Right forelimb (tissue), 1 donor: ENCODE data around the gene YWHAG.
"Not testable (repeated sequence)": the region's sequence is repeated elsewhere in the genome, so short reads cannot be mapped to it uniquely, and the experiment has no call there.

ENCODE experiments used
- DNase-seq: peaks from one replicate; pipeline ENCODE4 v3.0.0-alpha.2; 2018

The YWHAG gene

DNA sequence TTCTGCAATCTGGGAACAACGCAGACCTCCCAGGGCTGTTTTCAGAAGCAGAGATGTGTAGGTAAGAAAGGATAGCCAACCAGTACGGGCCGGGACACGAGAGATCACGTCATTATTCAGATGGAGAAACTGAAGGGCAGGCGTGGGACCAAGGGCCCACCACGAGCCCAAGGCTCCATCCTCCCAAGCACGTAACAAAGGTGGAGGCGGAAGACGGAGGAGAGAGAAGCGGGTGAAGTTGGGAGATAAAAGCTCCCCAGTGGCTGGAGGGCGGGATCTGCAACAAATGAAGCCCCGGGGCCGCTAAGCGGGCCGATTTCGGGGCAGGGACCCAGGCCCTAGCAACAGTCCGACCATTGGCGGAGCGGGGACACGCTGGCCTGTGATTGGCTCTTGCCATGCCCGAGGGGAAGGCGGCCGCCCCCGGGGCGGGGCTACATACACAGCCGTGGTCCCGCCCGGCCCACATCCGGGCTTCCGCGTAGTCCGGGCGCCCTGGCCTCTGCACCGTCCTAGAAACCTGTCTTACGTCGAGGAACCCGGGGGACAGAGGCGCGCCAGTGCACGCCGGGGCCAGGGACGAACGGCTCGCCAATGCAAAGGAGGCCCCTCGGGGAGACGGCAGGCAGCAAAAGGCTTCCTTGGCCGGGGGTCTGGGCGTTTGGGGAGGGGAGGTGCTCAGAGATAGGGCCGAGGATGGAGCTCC, 40.9 kb downstream of the YWHAG start:
- DNase-seq: peak; percentile 98

DNA sequence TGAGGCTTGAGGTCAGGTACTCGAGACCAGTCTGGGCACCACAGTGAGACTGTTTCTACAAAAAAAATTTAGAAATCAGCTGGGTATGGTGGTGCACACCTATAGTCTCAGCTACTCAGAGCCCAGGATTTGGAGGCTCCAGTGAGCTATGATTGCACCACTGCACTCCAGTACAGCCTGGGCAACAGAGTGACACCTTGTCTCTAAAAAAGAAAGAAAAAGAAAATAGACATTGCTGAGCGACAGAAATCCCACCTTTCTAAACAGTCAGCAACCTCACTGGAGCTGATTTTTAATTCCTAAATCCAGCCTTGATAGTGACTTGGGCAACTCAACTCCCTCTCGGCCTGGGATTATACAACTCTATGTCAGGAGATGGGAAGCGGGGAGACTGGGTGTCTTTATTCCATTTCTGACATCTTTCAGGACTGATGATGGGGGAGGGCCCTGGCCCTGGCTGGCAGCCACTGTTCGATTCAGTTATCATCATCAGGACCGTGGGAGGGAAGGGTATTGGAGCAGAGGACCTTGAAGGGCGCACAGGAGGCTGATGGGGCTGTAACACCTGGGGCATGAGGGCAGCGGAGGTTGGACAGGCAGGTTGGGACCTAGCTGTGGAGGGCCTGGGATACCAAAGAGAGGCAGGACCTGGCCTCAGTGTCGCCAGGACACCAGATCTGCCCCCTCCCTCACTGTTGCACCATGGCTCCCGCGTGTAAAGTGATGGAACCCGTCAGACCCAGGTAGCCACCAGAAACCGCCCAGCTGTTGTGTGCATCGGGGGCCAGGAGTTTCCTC, 41.6 kb downstream of the YWHAG start:
- no peak for DNase-seq

DNA sequence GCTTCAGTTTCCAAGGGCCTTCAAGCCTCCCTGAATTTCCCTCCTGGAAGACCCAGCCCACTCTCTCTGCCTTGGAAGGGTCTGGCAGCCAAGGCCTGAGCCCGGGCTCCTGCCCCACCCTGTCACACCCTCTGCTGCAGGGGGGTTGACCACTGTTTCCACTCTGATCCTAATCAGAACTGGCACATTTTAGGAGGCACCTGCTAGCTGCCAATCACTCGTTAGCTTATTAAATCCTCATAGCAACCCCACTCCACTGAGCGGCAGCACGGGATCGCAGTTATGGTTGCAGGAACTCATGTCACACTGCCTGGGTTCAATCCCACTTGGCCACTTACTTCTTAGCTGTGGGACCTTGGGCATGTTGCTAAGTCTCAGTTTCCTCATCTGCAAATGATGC, 43.4 kb downstream of the YWHAG start:
- peak; percentile 63 for DNase-seq

DNA sequence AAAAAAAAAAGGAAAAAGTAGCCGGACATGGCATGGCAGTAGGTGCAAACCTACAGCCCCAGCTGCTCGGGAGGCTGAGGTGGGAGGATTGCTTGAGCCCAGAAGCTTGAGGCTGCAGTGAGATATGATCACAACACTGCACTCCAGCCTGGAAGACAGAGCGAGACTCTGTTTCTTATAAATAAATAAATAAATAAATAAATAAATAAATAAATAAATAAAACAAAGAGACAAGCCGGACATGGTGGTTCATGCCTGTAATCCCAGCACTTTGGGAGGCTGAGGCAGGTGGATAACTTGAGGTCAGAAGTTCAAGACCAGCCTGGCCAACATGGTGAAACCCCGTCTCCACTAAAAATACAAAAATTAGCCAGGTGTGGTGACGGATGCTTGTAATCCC, 44.1 kb downstream of the YWHAG start:
- DNase-seq: not testable (repeated sequence)

DNA sequence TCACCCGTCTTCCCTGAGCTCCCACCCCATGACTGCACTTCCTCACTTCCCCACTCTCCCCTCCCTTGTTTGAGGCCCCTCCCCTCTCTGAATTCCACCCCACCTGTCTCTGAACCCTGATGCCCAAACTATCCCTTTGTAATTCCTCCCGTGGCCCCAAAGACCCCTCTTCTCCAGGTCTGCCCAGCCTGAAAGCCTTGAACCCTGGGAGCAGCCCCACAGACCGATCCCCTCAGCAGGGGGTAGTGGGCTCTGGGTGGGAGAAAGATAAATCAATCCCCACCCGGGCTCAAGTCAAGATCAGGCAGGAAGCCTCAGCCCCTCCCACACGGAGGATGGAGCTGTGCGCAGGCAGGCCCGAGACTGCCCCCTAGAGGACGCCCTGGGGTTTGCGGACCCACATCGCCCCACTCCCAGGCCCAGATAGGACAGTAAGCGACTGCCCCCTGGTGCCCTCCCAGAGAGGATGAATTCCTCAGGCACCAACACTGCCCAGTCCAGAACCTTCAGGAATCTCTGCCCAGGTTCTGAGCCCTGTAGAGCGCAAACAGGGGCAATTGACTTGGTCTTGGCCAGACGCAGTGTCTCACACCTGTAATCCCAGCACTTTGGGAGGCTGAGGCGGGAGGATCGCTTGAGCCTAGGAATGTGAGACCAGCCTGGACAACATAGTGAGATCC, 44.6 kb downstream of the YWHAG start:
- DNase-seq: peak; percentile 97

DNA sequence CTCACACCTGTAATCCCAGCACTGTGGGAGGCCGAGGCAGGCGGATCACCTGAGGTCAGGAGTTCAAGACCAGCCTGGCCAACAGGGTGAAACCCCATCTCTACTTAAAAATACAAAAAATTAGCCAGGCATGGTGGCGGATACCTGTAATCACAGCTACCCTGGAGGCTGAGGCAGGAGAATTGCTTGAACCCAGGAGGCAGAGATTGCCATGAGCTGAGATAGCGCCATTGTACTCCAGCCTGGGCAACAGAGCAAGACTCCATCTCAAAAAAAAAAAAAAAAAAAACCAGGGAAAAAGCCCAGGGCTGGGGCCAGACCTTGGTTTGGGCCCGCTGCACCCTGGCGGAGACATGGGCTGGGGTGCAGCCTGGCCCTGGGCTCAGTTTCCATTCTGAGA, 47.0 kb downstream of the YWHAG start:
- DNase-seq: not testable (repeated sequence)

DNA sequence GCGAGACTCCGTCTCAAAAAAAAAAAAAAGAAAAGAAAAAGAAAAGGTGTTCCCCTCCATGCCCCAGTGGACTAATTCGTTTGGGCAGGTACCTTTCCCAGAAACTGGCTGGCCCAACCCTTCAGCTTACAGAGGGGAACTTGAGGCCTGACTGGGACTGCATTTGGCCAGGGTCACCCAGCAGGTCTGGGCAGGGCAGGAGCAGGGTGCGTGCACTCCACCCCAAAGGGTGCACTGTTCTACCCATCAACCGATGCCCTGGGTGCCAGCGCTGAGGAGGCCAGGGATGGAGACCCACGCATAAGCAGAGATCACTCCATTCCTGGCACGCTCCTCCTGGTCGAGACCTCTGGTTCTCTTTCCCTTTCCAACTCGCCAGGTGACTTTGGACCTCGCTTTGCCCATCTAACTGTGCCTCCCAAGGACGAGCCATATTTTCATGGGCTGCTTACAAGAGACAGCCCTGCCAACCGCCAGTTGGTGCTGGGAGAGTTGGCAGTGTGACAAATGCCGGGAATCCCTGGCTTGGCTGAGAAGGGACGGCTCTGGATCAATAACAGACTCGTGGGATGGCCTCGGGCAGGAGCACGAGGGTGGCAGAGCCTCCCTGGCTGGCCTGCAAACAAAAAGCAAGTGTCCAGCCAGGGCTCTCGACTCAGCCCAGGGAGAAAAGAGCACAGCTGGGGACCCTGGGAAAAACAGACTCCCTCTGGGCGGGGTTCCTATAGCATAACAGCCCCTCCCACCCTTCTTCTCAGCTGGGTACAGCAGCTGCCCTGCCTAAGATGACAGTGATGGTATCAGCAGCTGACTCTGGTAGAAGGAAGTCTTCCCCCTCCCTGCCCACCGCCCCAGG, 48.5 kb downstream of the YWHAG start:
- peak; percentile 70 for DNase-seq

DNA sequence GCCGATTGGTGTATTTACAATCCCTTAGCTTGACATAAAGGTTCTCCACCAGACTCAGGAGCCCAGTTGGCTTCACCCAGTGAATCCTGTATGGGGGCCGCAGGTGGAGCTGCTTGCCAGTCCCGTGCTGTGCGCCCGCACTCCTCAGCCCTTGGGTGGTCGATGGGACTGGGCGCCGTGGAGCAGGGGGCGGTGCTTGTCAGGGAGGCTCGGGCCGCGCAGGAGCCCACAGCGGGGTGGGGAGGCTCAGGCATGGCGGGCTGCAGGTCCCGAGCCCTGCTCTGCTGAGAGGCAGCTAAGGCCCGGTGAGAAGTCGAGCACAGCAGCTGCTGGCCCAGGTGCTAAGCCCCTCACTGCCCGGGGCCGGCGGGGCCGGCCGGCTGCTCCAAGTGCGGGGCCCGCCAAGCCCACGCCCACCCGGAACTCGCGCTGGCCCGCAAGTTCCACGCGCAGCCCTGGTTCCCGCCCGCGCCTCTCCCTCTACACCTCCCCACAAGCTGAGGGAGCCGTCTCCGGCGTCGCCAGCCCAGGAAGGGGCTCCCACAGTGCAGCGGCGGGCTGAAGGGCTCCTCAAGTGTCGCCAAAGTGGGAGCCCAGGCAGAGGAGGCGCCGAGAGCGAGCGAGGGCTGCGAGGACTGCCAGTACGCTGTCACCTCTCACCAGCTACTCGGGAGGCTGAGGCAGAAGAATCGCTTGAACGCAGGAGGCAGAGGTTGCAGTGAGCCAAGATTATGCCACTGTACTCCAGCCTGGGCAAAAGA, 49.3 kb downstream of the YWHAG start:
- not testable (repeated sequence) for DNase-seq

DNA sequence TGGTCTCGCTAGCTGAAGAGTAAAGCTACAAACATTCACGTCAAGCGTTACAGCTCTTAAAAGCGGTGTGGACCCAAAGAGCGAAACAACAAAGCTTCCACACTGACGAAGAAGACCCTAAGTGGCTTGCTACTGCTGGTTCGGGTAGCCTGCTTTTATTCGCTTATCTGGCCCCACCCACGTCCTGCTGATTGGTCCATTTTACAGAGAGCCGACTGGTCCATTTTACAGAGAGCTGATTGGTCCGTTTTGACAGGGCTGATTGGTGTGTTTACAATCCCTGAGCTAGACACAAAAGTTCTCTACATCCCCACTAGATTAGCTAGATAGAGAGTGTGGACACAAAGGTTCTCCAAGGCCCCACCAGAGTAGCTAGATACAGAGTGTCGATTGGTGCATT, 49.9 kb downstream of the YWHAG start:
- DNase-seq: not testable (repeated sequence)

DNA sequence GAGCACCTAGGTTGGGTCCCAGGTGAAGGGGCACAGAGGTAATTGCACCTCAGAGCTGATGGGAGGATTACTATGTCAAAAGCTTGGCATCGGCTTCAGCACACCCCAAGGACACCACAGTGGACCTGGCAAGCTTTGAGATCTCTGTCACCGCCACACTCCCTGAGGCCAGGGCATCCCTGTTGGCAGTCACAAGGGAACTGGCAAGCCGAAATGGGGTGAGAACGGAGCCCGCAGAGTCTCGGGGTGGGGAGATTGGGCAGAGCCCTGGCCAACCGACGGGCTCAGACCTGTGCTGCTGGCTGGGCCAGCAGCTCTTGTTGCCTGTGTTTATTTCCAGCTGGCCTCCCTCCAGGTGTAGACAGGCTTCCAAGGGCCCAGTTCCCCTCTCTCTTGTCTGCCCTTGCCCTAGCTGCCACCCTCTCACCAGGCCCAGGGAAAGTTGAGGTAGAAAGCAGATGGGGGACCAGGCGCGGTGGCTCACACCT, 53.9 kb downstream of the YWHAG start:
- no peak for DNase-seq

DNA sequence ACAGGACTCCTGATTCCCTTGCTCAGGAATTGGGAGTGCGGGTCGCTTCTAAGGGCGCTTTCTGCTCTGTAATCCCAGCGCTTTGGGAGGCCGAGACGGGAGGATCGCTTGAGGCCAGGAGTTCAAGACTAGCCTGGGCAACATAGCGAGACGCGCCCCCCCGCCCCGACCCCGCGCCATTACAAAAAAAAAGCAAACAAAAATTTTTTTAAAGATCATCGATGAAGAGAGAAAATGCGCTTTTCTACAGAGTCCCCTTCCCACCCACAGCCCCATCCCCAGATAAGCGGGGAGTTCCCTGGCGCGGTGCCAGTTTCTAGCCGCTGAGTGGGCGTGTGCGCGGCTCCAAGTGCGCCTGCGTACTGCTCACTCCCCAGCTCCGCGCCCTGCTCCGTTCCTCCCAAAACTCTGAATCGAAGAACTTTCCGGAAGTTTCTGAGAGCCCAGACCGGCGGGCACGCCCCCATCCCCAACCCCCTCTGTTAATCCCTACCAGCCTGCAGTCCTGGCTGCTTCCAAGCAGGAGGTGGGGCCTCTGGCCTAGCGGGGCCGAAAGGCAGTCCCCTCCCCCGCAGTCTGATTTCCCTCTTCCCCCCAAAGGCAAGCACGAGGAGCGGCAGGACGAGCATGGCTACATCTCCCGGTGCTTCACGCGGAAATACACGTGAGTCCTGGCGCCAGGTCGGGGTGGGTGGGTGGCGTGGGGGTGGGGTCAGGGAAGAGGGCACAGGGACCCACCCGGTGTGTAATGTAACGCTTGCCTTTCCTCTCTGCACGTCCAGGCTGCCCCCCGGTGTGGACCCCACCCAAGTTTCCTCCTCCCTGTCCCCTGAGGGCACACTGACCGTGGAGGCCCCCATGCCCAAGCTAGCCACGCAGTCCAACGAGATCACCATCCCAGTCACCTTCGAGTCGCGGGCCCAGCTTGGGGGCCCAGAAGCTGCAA, 55.3 kb downstream of the YWHAG start:
- DNase-seq: peak; percentile 94

DNA sequence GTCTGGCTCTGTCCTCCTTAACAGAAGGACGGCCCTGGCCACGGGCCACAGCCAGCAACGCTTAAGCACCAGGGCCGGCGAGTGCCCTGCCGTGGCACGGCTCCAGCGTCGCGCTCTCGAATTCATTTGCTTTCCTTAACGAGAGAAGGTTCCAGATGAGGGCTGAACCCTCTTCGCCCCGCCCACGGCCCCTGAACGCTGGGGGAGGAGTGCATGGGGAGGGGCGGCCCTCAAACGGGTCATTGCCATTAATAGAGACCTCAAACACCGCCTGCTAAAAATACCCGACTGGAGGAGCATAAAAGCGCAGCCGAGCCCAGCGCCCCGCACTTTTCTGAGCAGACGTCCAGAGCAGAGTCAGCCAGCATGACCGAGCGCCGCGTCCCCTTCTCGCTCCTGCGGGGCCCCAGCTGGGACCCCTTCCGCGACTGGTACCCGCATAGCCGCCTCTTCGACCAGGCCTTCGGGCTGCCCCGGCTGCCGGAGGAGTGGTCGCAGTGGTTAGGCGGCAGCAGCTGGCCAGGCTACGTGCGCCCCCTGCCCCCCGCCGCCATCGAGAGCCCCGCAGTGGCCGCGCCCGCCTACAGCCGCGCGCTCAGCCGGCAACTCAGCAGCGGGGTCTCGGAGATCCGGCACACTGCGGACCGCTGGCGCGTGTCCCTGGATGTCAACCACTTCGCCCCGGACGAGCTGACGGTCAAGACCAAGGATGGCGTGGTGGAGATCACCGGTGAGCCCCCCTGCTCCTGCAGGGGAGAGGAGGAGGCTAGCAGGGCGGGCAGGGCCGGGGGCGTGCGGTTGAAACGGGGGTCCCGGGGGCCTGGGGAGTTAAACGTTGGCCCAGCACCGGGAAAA, 56.2 kb downstream of the YWHAG start, which contains the start of gene HSPB1:
Gene HSPB1, plus strand, starts transcription at position 327 of the 855 bp plus-strand sequence. Its CDS starts 40 bp downstream, at position 367.
- DNase-seq: peak; percentile 91

DNA sequence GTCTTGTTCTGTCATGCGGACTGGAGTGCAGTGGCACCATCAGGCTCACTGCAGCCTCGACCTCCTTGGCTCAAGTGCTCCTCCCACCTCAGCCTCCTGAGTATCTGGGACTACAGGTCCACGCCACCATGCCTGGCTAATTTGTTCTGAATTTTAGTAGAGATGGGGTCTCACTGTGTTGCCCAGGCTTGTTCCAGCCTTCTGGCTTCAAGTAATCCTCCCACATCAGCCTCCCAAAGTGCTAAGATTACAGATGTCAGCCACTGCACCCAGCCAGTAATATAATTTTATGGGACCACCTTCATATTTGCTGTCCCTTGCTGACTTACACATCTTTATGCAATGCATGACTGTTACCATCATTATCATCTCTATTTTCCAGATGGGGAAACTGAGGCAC, 57.8 kb downstream of the YWHAG start:
- no peak for DNase-seq

DNA sequence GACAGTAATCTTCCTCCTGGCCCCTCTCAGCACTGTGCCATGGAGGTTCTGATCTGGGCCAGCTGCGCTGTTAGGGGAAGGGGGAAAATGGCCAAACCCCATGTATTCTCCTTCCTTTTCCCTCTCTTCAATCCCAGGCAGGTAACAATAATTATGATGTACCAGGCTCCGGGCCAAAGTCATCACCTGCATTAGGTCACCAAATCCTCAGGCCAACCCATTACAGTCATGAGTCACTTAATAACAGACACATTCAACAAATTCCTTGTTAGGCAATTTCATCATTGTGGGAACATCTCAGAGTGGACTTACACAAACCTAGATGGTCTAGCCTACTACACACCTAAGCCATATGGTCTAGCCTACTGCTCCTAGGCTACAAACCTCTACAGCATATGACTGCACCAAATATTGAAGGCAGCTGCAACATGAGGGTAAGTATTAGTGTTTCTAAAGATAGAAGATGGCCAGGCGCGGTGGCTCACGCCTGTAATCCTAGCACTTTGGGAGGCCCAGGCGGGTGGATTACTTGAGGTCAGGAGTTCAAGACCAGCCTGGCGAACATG, 58.5 kb downstream of the YWHAG start:
- DNase-seq: no peak

DNA sequence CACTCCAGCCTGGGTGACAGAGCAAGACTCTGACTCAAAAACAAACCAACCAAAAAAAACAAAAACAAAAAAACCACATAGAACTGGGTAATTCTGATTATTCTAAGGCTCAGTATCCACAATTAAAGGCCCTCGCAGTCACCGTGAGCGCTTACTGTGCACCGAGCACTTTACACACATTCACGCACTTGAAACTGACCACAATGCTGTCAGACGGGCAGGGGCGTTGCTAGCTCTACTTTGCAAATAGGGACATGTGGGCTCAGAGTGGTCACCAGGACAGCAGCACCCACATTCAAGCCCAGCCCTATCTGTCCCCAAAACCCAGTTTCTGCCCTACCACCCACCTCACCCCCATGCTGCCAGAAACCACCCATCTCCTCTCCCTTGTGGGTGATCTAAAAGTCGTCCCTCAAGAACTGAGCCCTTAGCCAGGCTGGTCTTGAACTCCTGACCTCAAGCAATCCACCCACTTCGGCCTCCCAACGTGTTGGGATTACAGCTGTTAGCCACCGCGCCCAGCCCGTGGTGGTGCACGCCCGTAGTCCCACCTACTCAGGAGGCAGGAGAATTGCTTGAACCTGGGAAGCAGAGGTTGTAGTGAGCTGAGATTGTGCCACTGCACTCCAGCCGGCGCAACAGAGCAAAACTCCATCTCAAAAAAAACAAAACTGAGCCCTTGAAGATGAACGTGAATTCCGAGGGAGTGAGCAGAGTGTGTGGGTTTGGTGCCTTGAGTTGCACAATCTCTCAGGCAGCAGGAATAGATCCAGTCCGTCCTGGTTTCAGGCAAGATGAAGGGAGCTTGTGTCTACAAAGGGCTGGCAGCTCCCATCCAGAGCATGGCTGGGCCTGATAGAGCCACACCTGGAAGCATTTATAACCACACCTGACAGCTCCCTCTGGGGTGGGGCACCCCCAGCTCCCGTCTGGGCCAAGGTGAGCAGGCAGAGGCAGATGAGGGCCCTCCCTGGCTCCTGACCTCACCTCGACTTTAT, 61.7 kb downstream of the YWHAG start:
- no peak for DNase-seq

DNA sequence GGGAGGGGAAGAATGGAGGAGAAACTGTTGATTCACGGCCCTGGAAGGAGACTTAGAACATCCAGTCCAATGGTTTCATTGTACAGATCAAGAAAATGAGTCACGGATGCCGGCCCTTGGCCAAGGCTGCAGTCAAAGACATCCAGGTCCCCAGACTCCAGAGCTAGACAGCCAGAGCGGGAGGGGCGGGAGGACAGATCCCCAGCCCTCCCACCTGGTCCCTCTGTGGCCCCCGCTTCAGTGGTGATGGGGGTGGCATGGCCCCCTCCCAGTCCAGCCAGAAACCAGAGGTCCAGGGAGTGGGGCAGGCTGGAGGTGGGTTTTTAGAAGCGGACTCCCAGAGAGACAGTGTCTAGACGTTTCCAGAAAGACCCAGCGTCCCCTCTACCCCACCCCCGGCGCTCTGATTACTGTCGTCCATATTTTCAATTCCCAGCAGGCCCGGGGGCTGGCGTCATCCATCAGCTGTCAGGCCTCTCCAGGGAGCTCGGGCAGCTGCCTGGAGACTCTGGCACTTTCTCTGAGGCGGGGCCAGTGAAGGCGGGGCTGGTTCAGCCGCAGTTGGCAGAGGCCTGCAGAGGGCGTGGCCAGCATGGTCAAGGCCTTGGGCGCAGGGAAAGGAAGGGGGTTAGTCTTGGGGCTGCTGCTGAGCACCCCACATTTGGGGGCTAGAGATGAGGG, 64.3 kb downstream of the YWHAG start:
- DNase-seq: peak; percentile 90

DNA sequence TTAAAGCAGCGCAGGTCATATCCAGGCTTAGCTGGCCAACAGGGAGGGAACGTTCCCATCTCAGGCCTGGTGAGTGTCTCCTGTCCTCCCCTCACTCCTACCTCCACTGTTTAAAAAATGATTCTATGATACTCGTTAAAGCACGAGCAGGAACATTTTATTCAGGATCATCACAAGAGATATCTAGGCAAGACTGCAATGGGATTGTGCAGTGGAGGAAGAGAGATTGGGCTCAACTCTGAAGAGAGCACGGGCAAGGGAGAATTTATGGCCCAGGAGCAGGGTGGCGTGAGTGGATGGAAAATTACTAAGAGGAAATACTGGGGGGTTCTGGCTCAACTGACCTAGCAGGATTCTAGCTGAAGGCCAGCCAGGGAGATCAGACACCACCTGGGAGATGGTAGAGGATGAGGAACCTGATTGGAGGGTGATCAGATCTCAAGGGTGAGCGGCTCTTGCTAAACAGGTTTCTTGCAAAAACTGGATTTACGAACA, 65.3 kb downstream of the YWHAG start:
- DNase-seq: no peak
